Measurements from ENCODE around the gene P4HB.

DNA sequence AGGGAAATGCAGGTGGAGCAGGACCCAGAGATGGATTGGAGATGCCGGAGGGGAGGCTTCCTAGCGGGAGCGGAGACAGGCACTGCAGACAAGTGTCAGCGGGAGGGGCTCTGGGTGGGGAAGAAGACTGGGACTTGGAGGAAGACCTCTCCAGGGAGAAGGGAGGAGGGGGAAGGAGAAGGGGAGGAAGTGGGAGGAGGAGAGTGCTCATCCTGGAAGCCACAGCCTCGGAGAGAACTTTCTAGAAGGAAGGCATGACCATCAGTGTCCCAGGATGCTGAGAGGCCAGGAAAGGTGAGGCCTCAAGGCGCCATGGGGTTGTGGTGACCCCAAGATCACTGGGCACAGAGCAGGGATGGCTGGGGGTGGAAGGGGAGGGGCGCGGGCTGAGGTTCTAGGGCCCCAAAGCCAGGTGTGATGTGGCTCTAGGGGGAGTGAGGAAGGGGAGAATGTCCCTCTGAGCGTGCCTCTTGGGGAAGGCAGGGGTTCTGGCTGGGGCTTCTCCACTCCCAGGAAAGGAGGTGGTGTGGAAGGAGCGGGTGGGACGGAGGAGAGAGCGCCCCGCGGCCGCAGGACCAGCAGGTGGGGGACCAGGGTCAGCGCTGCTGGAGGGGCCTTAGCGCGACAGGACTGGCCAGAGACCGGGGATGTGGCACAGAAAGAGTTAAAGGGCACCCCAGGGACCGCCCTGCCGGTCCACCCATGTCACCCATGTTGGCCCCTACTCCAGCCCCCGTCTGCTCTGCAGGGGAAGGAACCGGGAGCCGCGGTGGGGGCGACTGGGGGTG is 57.3 kb downstream of the P4HB start:
- TF ChIP-seq, protein P1, sequence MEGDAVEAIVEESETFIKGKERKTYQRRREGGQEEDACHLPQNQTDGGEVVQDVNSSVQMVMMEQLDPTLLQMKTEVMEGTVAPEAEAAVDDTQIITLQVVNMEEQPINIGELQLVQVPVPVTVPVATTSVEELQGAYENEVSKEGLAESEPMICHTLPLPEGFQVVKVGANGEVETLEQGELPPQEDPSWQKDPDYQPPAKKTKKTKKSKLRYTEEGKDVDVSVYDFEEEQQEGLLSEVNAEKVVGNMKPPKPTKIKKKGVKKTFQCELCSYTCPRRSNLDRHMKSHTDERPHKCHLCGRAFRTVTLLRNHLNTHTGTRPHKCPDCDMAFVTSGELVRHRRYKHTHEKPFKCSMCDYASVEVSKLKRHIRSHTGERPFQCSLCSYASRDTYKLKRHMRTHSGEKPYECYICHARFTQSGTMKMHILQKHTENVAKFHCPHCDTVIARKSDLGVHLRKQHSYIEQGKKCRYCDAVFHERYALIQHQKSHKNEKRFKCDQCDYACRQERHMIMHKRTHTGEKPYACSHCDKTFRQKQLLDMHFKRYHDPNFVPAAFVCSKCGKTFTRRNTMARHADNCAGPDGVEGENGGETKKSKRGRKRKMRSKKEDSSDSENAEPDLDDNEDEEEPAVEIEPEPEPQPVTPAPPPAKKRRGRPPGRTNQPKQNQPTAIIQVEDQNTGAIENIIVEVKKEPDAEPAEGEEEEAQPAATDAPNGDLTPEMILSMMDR (IDR thresholded peaks at IDR 0.05), result no peak
- no peak for TF ChIP-seq POLR2AphosphoS5 (IDR thresholded peaks at IDR 0.05)

Measured in upper lobe of left lung (tissue), 4 donors.